Measurements from ENCODE around the gene ETV4. TPM values are rescaled to one million over a fixed set of nuclear protein-coding genes. Genes with fewer than 3 reads are reported as not detected.

Gene ETV4
- total RNA-seq, 6 experiments from 2014 or later: 4.7 to 6.9 (median 5.8) TPM

- H3K9me3 Mint-ChIP-seq: peaks cover 3% of the 10 kb centered on the region; the same call in 1 of the 2 replicates
- H3K27me3 Mint-ChIP-seq (ENCODE audit: insufficient read depth): no peaks in the 10 kb centered on the region; the same call in 1 of the 2 replicates
- H3K4me1 Mint-ChIP-seq (ENCODE audit: low read depth): peaks cover 40% of the 10 kb centered on the region
- peak overlapping the region; percentile 95 for H3K27ac Mint-ChIP-seq
- peaks cover 13% of the 10 kb centered on the region for H3K36me3 Mint-ChIP-seq (ENCODE audit: low read depth)
- DNase-seq: no peak
- no peak overlapping the region for H3K4me3 Mint-ChIP-seq
- TF ChIP-seq, protein P1, sequence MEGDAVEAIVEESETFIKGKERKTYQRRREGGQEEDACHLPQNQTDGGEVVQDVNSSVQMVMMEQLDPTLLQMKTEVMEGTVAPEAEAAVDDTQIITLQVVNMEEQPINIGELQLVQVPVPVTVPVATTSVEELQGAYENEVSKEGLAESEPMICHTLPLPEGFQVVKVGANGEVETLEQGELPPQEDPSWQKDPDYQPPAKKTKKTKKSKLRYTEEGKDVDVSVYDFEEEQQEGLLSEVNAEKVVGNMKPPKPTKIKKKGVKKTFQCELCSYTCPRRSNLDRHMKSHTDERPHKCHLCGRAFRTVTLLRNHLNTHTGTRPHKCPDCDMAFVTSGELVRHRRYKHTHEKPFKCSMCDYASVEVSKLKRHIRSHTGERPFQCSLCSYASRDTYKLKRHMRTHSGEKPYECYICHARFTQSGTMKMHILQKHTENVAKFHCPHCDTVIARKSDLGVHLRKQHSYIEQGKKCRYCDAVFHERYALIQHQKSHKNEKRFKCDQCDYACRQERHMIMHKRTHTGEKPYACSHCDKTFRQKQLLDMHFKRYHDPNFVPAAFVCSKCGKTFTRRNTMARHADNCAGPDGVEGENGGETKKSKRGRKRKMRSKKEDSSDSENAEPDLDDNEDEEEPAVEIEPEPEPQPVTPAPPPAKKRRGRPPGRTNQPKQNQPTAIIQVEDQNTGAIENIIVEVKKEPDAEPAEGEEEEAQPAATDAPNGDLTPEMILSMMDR (IDR thresholded peaks at IDR 0.05): no peak
Measured at GRCh38 chr17:43482103-43483012, 63.8 kb downstream of the ETV4 start.

GRCh38 chr17:43479948-43480347 is 66.2 kb downstream of the ETV4 start:
- Mint-ChIP-seq H3K4me1 (ENCODE audit: low read depth) (peaks cover 21% of the 10 kb centered on the region), H3K36me3 (ENCODE audit: low read depth) (peaks cover 9% of the 10 kb centered on the region), H3K27me3 (ENCODE audit: insufficient read depth) (no peaks in the 10 kb centered on the region; the same call in 1 of the 2 replicates), H3K9me3 (peaks cover 3% of the 10 kb centered on the region; the same call in 1 of the 2 replicates), H3K4me3 (no peak overlapping the region), H3K27ac (no peak overlapping the region)
- TF ChIP-seq, protein P1 (IDR thresholded peaks at IDR 0.05): no peak
- DNase-seq: no peak

Other genes starting within 250 kb of the ETV4 start
- gene ARL4D, start 147.3 kb downstream of the ETV4 start, total RNA-seq (2021; fragmentation: NEBNext Ultra II Directional; extraction: Animal tissue kit (Norgen Biotek cat#: 25700)): 10 to 100 TPM; 24.9 to 27.5 (median 26.3) TPM
- 10 to 100 TPM; 57.2 to 65.6 (median 61.7) TPM for gene DHX8, start 62.4 kb downstream of the ETV4 start, total RNA-seq (2021; fragmentation: NEBNext Ultra II Directional; extraction: Animal tissue kit (Norgen Biotek cat#: 25700))
- not detected for gene MEOX1, start 115.6 kb upstream of the ETV4 start, total RNA-seq (2021; fragmentation: NEBNext Ultra II Directional; extraction: Animal tissue kit (Norgen Biotek cat#: 25700))
- not detected for gene SOST, start 212.5 kb upstream of the ETV4 start, total RNA-seq (2021; fragmentation: NEBNext Ultra II Directional; extraction: Animal tissue kit (Norgen Biotek cat#: 25700))
- 10 to 100 TPM; 34.3 to 47.2 (median 38.3) TPM for gene DUSP3, start 232.6 kb upstream of the ETV4 start, total RNA-seq (2021; fragmentation: NEBNext Ultra II Directional; extraction: Animal tissue kit (Norgen Biotek cat#: 25700))
- not detected for gene CFAP97D1, start 234.1 kb upstream of the ETV4 start, total RNA-seq (2021; fragmentation: NEBNext Ultra II Directional; extraction: Animal tissue kit (Norgen Biotek cat#: 25700))

Measured in HFFc6 (cell line).